ENCODE data around the gene PRSS50.
"Not testable (repeated sequence)": the region's sequence is repeated elsewhere in the genome, so short reads cannot be mapped to it uniquely, and the experiment has no call there.

The PRSS50 gene, protein sequence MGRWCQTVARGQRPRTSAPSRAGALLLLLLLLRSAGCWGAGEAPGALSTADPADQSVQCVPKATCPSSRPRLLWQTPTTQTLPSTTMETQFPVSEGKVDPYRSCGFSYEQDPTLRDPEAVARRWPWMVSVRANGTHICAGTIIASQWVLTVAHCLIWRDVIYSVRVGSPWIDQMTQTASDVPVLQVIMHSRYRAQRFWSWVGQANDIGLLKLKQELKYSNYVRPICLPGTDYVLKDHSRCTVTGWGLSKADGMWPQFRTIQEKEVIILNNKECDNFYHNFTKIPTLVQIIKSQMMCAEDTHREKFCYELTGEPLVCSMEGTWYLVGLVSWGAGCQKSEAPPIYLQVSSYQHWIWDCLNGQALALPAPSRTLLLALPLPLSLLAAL

DNA sequence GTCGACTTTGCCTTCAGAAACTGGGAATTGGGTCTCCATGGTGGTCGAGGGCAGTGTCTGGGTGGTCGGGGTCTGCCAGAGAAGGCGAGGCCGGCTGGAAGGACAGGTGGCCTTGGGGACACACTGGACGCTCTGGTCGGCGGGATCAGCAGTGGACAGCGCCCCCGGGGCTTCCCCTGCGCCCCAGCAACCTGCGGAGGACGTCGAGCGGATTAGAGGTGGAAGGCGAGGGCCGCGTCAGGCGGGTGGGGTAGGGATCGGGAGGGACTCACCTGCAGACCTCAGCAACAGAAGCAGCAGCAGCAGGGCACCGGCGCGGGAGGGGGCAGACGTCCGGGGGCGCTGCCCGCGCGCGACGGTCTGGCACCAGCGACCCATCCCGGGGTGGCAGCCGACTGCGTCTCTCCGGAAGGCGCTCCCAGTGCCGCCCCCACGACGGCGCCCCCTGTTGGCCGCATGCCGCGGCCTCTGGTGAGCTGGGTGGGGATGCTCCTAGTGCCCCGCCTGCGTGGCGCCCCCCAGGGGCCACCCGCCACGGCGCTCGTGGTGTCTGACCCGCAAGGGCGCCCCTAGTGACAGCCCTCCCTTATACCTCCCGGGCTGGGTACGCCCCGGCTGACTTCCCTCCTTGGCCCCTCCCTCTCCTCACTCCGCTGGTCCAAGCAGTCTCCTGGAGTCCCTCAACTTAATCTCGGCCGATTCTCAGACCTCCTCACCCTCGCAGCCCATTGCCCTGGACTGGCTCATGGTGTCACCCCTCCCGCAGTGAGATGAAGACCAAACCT, at the start of gene PRSS50:
TSS of gene PRSS50 (minus strand) at position 423 of the 785 bp plus-strand sequence. CDS start at position 378, 45 bp downstream.
- DNase-seq = no peak

DNA sequence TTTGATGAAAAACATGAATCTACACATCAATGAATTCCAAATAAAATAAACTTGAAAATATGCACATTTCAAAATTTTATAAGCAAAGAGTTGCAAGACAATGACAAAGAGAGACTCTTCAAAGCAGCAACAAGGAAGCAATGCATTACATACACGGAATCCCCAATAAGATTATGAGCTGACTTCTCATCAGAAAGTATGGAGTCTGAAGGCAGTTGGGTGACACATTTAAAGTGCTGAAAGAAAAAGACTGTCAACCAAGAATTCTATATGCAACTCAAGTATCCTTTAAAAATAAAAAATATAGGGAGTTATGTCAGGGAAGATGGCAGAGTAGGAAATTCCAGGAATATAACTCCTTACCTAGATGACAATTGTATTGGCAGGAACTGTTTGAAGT, 46.5 kb upstream of the PRSS50 start:
- DNase-seq = no peak

DNA sequence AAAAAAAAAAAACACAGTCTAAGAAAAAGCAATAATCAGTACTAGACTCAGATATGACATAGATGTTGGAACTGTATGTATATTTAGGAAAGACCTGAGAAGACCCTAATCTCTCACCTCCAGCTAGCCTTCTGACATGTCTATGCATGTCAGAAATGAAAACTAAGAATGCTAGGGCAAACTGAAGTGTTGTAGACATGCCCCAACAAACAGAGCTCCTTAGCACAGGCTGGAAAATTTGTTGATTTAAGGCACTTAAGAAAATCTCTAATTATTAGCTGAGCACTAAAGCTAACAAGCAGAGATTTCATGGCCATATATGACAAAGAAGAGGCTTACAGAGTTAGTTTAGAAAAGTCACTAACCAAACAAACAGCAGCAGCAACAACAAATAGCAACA, 45.5 kb upstream of the PRSS50 start:
- no peak for DNase-seq

DNA sequence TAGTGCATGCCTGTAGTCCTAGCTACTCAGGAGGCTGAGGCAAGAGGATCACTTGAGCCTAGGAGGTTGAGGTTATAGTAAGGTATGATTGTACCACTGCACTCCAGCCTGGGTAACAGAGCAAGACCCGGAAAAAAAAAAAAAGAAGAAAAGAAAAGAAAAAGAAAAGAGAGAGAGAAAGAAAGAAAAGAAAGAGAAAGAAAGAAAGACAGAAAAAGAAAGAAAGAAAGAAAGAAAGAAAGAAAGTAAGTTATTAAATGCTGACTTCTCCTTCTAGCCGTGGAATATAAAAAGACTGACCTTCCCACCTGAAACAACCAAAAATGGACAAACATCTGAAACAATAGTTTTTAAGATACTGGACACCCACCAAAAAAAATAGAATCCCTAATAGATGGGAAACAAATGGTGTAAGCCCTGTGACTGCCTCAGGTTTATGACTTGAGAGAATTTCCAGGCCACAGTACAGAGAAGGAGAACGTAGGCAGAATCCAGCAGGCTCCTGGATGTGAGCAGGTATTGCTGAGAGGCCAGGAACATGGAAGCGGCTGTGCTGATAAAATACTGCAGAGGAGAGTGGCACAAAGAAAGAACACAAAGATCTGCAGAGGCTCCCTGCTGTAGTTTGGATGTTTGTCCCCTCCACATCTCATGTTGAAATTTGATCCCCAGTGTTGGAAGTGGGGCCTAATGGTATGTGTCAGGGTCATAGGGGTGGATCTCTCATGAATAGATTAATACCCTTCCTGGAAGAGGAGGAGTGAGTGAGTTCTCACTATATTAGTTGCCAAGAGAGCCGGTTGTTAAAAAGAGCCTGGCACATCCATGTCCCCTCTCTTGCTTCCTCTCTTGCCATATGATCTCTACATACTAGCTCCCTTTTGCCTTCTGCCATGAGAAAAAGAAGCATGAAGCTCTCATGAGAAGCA, 41.8 kb upstream of the PRSS50 start:
- no peak for DNase-seq

DNA sequence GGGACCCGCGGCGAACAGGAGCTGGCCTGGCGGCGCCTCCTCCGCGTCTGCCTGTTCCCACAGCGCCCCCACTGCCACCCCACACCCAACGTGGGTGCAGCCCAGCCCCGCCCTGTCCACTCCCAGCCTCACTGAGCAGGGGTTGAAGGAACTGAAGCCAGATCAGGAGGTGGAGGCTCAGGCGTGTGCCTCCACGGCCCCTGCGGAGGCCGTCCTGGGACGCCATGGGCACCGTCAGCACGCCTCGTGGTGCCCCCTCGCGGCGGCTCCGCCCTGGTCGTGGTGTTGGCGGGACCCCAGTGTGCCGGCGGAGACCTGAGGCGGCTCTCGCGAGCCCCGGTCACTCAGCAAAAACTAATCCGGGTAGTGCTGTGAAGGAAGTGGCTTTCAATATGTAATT, 39.0 kb upstream of the PRSS50 start:
- no peak for DNase-seq

DNA sequence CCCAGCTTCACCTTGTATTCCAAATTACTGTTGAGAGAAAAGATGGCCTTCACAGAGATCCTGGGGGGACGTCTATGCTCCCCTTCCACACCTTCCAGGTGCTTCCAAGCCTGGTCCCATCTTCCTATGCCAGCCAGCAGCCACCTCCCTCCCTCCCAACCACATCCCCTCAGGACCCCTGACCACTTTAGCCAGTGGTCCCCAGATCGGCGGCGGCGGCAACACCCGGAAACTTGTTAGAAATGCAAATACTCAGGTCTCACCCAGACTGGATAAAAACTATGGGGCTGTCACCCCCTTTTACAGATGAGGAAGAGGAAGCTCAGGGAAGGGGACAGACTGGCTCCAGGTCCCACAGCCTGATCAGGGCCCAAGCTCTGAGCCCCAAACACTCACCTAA, 38.0 kb upstream of the PRSS50 start:
- DNase-seq = no peak

DNA sequence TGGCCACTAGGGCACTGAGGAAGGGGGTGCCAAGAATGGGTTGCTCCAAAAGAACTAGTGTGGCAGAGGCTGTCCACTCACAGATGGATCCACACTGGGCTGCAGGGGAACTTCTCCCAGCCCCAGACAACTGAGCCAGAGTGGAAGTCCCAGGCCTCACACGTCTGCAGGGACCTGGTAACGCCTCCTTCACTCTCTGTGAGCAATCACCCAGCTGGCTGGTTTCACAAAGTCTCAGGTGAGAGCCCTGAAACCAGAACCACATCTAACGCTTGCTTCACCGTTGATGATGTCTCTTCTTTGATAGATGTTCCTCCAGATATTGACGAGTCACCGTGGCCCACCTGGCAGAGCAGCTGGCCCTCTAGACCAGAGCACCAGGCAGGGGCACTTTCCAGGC, 35.5 kb upstream of the PRSS50 start:
- DNase-seq = not testable (repeated sequence)

DNA sequence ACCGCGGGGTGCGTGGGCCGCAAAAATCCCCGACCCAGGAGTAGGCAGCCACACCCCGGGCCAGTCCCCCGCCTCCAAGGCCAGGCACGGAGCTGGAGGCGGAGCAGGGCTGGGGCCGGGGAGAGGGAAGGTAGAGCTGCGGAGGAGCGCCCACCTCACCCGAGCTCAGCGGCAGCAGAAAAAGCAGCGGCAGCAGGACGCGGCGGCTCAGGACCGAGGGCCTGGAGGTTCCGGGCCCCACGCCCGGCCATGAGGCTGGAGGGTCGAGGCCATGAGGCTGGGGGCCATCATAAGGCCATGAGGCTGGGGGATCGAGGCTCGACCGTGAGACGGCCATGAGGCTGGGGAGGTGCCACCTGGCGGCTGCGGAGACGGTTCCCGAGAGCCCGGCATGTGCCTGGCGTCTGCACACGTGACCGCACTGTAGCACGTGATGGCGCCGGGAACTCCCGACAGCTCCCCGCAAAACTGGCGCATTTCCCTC, 32.9 kb upstream of the PRSS50 start:
- no peak for DNase-seq

DNA sequence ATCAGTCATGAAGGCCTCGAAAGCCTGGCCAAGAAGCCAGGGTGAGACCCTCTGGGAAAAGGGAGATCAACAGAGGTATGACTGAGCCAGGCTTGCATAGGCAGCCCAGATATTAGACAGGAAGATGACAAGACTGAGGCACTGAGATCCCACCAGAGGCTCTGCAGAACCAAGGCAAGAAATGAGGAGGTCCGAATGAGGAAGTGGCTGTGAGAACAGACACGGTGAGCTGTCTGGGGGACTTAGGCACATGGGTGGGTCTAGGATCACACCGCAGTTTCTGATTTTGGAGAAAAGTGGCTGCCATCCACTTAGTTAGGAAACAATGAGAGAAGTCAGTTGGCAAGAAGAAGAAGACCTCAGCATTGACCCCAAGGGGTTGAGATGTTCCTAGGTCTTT, 31.5 kb upstream of the PRSS50 start:
- DNase-seq = no peak

DNA sequence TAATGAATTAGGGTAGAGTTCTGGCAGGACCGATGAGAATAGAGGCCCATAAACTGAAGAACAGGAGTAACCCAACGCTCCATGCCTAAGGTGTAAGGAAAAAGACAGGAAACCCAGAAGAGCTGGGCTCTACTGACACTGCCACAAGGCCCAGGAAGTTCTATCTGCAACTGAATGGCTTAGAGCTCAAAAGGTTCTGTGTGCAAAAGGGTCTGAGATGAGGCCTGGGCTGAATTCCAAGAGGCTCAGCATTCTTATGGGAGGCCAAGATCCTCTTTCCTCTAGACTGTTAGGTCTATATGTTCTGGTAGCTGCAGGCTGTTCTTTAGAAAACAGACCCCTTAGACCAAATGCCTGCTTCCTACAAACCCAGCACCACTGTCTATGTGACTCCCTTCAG, 30.5 kb upstream of the PRSS50 start:
- no peak for DNase-seq

DNA sequence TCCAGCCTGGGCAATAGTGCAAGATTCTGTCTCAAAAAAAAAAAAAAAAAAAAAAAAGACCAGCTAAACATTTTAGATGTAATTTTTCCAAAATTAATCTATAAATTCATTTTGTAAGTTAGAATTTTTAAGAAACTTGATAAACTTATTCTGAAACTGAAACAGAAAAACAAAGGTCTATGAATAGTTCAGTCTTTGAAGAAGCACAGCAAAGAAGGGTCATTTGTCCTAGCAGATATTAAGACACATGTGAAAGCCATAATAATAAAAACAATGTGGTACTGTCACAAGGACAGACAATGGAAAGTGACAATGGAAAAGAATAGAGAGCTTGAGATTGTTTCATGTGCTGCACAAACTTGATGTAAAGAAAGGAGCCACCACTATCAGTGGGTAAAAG, 29.0 kb upstream of the PRSS50 start:
- DNase-seq = no peak

DNA sequence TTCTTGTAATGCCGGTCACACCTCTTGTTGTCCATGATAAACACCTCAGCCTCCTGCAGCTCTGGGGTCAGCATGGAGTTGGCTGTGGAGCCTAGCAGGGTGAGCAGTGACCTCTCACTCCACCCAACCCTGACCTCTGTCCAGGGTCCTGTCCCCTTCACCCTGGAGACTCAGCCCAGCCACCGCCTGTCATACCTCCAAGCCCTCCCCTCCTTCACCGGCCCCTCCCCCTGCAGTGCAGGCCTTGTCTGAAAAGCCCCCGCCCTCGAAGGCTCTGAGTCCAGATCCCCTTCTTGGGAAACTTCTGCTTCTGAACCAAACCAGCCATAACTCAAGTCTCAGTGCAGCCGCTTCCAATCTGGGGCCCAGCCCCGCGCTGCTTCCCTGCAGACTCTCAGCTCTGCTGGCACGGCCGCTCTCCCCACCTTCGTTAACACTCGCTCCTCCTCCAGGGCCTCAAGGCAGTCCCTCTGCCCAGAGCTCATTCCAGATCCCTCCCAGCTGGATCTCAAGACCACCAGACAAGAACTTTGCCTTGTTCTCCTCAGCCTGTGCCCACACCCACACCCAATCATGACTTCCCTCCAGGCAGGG, 25.4 kb upstream of the PRSS50 start:
- DNase-seq = no peak

DNA sequence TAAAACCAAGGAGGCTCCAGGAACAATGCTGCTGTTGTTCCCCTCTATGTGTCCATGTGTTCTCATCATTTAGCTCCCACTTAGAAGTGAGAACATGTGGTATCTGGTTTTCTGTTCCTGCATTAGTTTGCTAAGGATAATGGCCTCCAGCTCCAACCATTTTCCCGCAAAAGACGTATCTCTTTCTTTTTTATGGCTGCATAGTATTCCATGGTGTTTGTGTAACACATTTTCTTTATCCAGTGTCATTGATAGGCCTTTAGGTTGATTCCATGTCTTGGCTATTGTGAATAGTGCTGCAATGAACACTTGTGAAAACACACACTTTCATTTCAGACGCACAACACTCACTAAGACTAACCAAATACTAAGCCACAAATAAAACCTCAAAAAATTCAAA, 21.9 kb upstream of the PRSS50 start:
- DNase-seq = not testable (repeated sequence)

DNA sequence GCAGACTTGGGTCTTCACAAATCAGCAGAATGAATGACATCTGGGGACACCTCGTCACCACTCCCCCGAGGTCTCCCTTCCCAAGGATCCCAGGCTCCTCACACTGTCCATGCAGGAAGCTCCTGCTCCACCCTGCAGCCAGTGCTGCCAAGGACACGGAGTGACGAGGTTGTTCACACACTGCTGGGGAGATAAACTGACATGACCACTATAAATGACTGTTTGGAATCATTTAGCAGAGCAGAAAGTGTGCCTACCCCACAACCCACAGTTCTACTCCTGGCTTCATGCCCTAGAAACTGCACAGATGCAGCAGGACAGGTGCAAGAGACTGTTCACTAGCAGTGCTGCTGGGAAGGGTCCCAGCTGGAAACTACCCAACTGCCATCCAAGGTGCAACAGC, 19.7 kb upstream of the PRSS50 start:
- no peak for DNase-seq

DNA sequence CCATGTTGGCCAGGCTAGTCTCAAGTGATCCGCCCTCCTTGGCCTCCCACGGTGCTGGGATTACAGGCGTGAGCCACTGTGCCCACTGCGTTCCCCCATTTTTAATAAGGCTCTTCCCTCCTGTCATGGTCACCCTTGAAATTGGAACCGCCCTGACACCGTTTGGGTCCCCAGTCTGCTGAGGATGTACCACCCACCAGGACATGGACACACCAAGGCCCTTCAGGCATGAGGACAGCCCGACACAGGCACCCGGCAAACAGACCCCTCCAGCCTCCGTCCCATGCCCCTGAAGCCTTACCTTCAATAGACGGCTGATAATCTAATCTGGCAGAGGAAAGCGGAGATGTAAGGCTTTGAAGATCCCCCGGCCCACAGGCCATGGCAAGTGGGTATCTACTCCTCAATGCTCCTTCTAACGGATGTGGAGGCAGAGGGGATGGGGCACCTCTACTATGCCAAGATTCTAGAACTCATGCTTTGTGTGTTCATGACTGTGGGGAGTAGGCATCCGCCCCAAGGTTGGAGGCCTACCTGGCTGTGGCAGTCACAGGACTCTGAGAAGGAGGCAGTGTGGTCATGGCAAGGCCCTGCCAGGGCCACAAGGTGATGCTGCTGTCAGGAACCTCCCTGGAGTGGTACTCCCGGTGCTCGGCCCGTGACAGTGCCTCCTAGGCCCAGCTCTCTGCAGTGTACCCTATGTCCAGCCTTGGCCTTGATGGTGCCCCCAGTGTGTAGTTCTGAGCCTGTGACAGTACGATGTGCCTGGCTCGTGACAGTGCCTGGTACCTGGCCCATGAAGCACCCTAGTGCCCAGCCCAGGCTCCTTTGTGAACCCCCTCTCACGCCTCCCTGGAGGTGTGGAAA, 18.6 kb upstream of the PRSS50 start:
- no peak for DNase-seq

DNA sequence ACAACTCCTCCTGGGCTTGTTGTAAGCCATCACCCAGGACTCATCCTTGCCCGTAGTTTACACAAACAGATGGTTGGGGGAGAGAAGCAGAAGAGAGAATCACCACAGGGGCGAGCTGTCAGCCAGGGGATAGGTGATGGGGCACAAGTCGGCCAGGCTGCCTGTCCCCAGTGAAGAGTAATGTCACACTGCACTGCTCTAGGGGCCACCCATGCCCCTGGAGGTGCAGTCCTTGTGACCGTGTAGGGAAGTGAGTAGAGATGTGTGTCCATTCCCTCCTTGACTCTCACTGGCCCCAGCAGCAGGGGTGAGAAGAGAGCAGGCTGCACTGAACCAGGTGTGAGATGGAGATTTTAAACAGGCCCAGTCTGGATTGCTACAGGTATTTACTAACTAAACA, 17.1 kb upstream of the PRSS50 start:
- no peak for DNase-seq

DNA sequence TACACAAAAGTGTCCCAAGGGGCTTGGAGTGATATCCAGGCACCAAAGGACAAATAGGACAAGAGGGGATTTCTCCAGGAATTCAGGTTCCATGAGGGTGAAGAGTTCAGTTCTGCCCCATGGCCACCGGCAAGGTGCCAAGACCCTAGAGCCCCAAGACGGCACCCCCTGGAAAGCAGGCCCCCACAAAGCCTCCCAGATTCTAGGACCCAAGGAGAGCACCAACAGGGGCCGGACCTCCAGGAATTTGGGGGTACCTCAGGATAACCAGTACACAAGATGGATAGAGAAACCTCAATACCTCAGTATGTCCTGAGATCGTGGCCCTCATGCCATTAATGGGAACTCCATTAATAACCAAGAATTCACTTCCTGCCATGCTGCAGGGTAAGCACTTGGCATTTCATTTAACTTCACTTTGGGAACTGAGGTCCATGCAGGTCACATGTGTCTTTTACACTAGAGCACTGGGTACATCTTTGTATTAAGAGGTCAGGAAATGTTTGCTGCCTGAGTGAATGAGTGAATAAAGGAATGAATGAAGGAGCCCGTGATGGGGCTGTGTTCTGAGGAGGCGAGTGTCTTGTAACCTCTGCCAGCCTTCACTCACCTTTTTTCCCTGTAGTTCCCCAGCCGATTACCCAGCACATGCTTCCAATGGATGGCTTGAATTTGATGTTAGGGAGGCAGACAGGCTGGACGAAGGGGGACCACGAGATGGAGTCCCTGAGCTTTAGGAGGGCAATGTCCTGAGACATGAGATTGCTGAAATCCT, 15.5 kb upstream of the PRSS50 start:
- no peak for DNase-seq

DNA sequence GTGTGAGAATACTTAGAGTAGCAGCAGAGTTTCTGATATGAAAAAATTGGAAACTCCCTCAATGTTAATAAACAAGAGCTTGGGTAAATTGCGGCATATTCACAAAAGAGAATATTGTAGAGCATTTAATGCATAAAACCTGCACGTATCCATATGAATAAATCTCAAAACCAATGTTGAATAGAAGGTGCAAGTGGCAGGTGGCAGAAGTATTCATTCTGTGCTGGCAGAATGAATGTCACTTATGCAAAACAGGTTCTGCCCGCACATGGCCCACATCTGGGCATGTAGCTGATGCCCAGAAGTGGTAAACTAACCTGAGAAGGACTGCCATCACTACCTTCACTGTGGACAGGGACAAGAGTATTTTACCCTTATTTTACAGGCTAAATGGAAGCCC, 14.1 kb upstream of the PRSS50 start:
- DNase-seq = no peak

DNA sequence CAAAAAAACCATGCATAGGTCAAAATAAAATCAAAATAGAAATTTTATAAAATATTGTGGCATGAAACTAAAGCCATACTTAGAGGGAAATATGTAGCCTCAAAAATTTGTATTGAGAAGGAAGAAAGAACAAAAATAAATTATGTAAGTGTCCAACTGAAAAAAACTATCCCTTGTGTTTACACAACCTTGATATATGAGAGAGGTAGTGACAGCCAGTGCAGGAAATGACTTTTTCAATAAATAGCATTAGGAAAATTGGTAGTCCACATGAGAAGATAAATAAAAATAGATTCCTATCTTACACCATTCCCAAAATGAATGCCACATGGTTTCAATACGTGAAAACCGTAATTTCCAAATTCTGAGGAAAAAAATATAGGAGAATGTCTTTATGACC, 13.2 kb upstream of the PRSS50 start:
- no peak for DNase-seq

DNA sequence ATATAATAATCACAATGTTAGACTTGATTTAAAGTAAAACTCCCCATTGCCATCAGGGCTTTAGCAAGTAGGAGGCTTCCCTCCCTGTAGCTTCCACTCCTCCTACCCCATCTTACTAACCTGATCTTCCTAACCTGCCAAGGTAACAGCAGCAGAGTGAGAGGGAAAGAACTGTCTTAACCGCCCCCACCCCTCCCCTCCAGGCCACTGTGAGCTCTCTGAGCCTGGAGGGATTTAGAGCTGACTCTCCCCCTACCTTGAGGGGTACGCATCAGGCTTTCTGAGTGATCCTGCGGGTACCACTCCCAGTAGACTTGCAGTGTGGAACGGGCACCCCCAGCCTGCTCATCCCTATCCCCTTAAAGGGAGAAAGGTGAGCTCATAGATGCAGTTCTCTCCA, 11.4 kb upstream of the PRSS50 start:
- no peak for DNase-seq
